ENCODE results near the gene CDHR4.

- no peak for TF ChIP-seq POLR2A (IDR thresholded peaks at IDR 0.05)
- TF ChIP-seq CTCF (IDR thresholded peaks at IDR 0.05): no peak
Measured at GRCh38 chr3:49780080-49780974, 19.3 kb downstream of the CDHR4 start.

Data from right lobe of liver (tissue), 4 donors.